ENCODE measurements around the gene PHF8. TPM values are rescaled to one million over a fixed set of nuclear protein-coding genes. Genes with fewer than 3 reads are reported as not detected.

The PHF8 gene
- total RNA-seq, 2 donors from 2014 or later, result 21.4 to 31.0 TPM

DNA sequence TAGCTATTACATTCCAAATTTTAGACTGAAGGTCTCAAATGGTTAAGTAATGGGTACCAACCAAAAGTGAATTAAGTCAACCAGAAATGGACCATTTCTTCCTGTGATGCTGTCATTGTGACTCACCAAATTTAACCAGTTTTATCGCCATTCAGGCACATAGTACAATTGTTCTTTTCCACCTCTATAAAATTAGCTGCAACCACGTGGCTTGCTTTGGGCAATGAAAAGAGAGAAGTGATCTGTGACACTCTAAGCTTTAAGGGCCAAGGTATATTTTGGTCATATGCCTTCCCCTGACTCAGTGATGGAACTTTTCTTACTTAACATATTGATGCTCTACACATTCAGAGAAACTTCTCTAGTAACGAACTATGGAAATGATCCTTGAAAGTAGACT lies 20.3 kb upstream of the PHF8 start:
- DNase-seq, result no peak
- Histone ChIP-seq H3K9me3 (no peaks in the 10 kb centered on the region), H3K27me3 (no peaks in the 10 kb centered on the region), H3K4me1 (no peaks in the 10 kb centered on the region), H3K9ac (ENCODE audit: low read depth in 2 of 2, low read length in 2 of 2) (no peak overlapping the region), H3K4me3 (no peak overlapping the region), H3K36me3 (no peaks in the 10 kb centered on the region), H3K27ac (no peak overlapping the region)
- TF ChIP-seq, protein P1, sequence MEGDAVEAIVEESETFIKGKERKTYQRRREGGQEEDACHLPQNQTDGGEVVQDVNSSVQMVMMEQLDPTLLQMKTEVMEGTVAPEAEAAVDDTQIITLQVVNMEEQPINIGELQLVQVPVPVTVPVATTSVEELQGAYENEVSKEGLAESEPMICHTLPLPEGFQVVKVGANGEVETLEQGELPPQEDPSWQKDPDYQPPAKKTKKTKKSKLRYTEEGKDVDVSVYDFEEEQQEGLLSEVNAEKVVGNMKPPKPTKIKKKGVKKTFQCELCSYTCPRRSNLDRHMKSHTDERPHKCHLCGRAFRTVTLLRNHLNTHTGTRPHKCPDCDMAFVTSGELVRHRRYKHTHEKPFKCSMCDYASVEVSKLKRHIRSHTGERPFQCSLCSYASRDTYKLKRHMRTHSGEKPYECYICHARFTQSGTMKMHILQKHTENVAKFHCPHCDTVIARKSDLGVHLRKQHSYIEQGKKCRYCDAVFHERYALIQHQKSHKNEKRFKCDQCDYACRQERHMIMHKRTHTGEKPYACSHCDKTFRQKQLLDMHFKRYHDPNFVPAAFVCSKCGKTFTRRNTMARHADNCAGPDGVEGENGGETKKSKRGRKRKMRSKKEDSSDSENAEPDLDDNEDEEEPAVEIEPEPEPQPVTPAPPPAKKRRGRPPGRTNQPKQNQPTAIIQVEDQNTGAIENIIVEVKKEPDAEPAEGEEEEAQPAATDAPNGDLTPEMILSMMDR (IDR thresholded peaks at IDR 0.05), result no peak
- intact Hi-C loops (cut with DNase I), result no loop called here

DNA sequence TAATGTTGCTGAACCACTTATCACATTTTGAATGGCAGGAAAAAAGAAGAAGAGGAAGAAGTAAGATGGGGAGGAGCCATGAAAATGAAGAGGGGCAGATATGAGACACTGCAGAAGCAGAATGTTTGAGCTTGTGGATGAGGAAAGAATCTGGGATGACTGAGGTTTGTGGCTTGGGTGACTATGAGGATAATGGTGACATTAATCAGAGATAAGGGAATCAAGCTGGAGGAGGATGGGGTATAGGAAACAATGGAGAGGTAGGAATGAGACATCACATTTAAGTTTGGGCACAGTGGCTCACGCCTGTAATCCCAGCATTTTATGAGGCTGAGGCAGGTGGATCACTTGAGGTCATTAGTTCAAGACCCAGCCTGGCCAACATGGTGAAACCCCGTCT lies 19.1 kb upstream of the PHF8 start:
- Histone ChIP-seq H3K9ac (ENCODE audit: low read depth in 2 of 2, low read length in 2 of 2) (no peak overlapping the region), H3K27me3 (no peaks in the 10 kb centered on the region), H3K4me3 (no peak overlapping the region), H3K9me3 (no peaks in the 10 kb centered on the region), H3K27ac (no peak overlapping the region), H3K36me3 (no peaks in the 10 kb centered on the region), H3K4me1 (no peaks in the 10 kb centered on the region)
- no peak for DNase-seq
- TF ChIP-seq, protein P1 (IDR thresholded peaks at IDR 0.05), result no peak
- intact Hi-C loops (cut with DNase I), result no loop called here

DNA sequence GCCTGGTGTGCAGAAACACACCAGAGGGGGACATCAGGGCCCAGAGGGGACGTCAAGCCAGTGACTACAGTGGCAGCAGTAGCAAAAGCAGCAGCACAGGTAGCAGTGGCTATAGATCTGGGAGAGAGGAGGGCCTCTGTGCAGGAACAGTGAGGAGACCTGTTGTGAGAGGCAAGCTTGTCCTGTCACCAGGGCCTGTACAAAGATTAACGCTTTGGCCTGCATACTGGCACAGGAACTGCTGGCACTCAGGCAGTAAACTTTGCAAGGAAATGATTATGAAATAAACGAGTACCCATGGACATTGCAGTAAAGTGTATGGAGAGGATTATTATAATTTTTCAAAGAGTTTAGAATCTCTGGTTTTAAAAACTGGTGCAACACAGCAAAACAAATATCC lies 5.5 kb upstream of the PHF8 start:
- H3K36me3 ChIP-seq, result no peaks in the 10 kb centered on the region
- DNase-seq, result no peak
- TF ChIP-seq, protein P1 (IDR thresholded peaks at IDR 0.05), result no peak
- no peak overlapping the region for H3K27ac ChIP-seq
- intact Hi-C loops (cut with DNase I), result no loop called here
- no peaks in the 10 kb centered on the region for H3K4me1 ChIP-seq
- no peaks in the 10 kb centered on the region for H3K9me3 ChIP-seq
- no peak overlapping the region for H3K4me3 ChIP-seq
- no peaks in the 10 kb centered on the region for H3K27me3 ChIP-seq
- H3K9ac ChIP-seq (ENCODE audit: low read depth in 2 of 2, low read length in 2 of 2), result no peak overlapping the region

- Histone ChIP-seq H3K9me3 (no peaks in the 10 kb centered on the region), H3K27me3 (no peaks in the 10 kb centered on the region), H3K27ac (no peak overlapping the region), H3K9ac (ENCODE audit: low read depth in 2 of 2, low read length in 2 of 2) (no peak overlapping the region), H3K36me3 (no peaks in the 10 kb centered on the region), H3K4me3 (no peak overlapping the region), H3K4me1 (no peaks in the 10 kb centered on the region)
- TF ChIP-seq, protein P1 (IDR thresholded peaks at IDR 0.05), result no peak
- intact Hi-C loops (cut with DNase I), result no loop called here
- DNase-seq, result no peak
Observed at GRCh38 chrX:54048412-54048811, 4.1 kb upstream of the PHF8 start.

DNA sequence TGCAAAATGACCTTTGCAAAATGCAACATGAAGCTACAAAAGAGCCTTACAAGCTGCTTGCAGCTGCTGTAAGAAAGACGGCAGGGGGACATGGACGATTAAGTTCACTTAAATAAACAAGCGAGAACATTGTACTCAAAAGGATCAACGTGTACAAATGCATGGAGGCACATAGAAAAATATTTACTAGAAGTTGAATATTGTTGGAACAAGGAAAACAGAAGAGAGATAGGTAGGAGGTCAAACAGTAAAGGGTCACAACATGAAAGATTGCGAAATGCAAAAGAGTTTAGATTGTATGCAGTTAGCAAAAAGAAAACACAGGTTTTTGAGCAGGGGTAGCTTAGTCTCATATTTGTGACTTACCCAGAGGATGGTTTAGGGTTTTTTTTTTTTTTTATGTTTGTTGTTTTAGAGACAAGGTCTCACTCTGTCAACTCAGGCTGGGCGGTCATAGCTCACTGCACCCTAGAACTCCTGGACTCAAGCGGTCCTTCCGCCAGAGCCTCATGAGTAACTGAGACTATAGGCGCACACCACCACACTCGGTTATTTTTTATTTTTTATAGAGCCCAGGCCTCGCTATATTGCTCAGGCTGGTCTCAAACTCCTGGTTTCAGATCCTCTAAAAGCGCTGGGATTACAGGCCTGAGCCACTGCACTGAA lies 1.4 kb upstream of the PHF8 start:
- Histone ChIP-seq H3K4me3 (no peak overlapping the region), H3K4me1 (no peaks in the 10 kb centered on the region), H3K27me3 (no peaks in the 10 kb centered on the region), H3K36me3 (no peaks in the 10 kb centered on the region), H3K27ac (no peak overlapping the region), H3K9me3 (no peaks in the 10 kb centered on the region), H3K9ac (ENCODE audit: low read depth in 2 of 2, low read length in 2 of 2) (no peak overlapping the region)
- intact Hi-C loops (cut with DNase I), result no loop called here
- DNase-seq, result no peak
- TF ChIP-seq, protein P1 (IDR thresholded peaks at IDR 0.05), result no peak
